Calu3 (cell line): Measurements from ENCODE around the gene TIMM17A. TPM values are rescaled to one million over a fixed set of nuclear protein-coding genes. Genes with fewer than 3 reads are reported as not detected.

Experiments used
- BruUV-seq: library from RNA; stranded (reverse); fragments of 400-500 nt; replicated peaks from 2 replicates; lab custom pipeline; 2021; lab: Mats Ljungman, UMichigan
- CTCF ChIA-PET: fragments of 300-600 bp; sonication (Branson Sonifier 250); formaldehyde crosslinking; loops from one replicate; lab custom pipeline; 2022; ENCODE audit warnings: antibody characterized with exemption; lab: Charles Lee
- DNase-seq: peaks from one replicate; pipeline ENCODE4 v3.0.0; 2022
- H3K27ac Mint-ChIP-seq: one replicate; pipeline ENCODE4 v1.8.0; 2022; ENCODE audit warnings: mixed read lengths; ENCODE audit not compliant: unreplicated experiment
- H3K27me3 Mint-ChIP-seq: one replicate; pipeline ENCODE4 v1.8.0; 2022; ENCODE audit warnings: mixed read lengths; ENCODE audit not compliant: unreplicated experiment
- H3K36me3 Mint-ChIP-seq: one replicate; pipeline ENCODE4 v1.8.0; 2022; ENCODE audit warnings: mild to moderate bottlenecking, moderate library complexity, mixed read lengths; ENCODE audit not compliant: insufficient read depth, unreplicated experiment
- H3K4me1 Mint-ChIP-seq: one replicate; pipeline ENCODE4 v1.8.0; 2022; ENCODE audit warnings: mild to moderate bottlenecking, low read depth, mixed read lengths; ENCODE audit not compliant: unreplicated experiment
- H3K4me3 Mint-ChIP-seq: one replicate; pipeline ENCODE4 v1.8.0; 2022; ENCODE audit warnings: mild to moderate bottlenecking, low read depth, moderate library complexity, mixed read lengths; ENCODE audit not compliant: unreplicated experiment
- H3K9me3 Mint-ChIP-seq: one replicate; pipeline ENCODE4 v1.8.0; 2022; ENCODE audit warnings: low read depth, mixed read lengths; ENCODE audit not compliant: unreplicated experiment
- CTCF ChIP-seq: fragments of 200-600 bp; IDR thresholded peaks from one replicate; pipeline ENCODE4 v1.8.0; 2022; ENCODE audit warnings: antibody characterized with exemption; ENCODE audit not compliant: unreplicated experiment
- intact Hi-C: fragments of 100-400 bp; cut with micrococcal nuclease; formaldehyde crosslinking; loops from one replicate; pipeline ENCODE4 v1.10.0; 2022; ENCODE audit not compliant: unreplicated experiment
- total RNA-seq: library from RNA; stranded (reverse); gene quantifications from 2 replicates; pipeline ENCODE4 v1.2.3, GENCODE V29; 2022

Gene TIMM17A
- total RNA-seq, 1 experiment from 2014 or later: 85.3 TPM

- no TSS peak for BruUV-seq
- Mint-ChIP-seq H3K27ac (peak overlapping the region; percentile 33), H3K4me3 (peak overlapping the region; percentile 96), H3K27me3 (no peaks in the 10 kb centered on the region), H3K4me1 (peaks cover 9% of the 10 kb centered on the region), H3K36me3 (peaks cover 26% of the 10 kb centered on the region), H3K9me3 (no peaks in the 10 kb centered on the region)
- DNase-seq: peak; percentile 79
- CTCF ChIA-PET: interaction anchor here (0.6 to 2.0 kb wide), 4 partner anchors 18 to 207 kb away, joined by 3 to 10 read pairs (median 4); partner anchors contain the start of gene IPO9
- intact Hi-C loops: loop anchor here (5.0 kb wide), 1 partner anchor 270 kb away; no protein-coding TSS in a partner anchor
- TF ChIP-seq CTCF: no peak
These were observed 26.8 kb downstream of the TIMM17A start for GRCh38 chr1:201982082-201982622.

DNA sequence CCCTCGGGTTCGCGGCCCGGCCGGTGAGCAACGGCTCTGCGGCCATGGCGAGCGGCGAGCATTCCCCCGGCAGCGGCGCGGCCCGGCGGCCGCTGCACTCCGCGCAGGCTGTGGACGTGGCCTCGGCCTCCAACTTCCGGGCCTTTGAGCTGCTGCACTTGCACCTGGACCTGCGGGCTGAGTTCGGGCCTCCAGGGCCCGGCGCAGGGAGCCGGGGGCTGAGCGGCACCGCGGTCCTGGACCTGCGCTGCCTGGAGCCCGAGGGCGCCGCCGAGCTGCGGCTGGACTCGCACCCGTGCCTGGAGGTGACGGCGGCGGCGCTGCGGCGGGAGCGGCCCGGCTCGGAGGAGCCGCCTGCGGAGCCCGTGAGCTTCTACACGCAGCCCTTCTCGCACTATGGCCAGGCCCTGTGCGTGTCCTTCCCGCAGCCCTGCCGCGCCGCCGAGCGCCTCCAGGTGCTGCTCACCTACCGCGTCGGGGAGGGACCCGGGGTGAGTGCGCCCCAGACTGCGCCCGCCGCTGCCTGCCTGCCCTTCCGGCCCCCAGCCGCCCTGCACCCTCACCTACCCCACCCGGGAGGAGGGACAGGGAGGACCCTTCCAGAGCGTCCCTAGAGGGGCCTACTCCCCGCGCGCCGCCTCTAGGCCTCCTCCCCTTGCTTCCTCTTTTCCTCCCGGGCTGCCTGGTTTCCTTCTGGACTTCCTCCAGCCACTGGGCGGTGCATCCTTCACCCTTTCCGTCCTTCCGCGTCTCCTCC, 27.5 kb downstream of the TIMM17A start, which contains the start of gene RNPEP:
Gene RNPEP (plus strand): TSS at position 26 of the 757 bp plus-strand sequence. CDS start 19 bp downstream, at position 45.
- H3K4me1 Mint-ChIP-seq: peaks cover 9% of the 10 kb centered on the region
- TF ChIP-seq CTCF: peak; percentile 12
- peaks cover 26% of the 10 kb centered on the region for H3K36me3 Mint-ChIP-seq
- H3K27me3 Mint-ChIP-seq: no peaks in the 10 kb centered on the region
- H3K4me3 Mint-ChIP-seq: peak within 1 kb of the TSS; percentile 96
- H3K9me3 Mint-ChIP-seq: no peaks in the 10 kb centered on the region
- DNase-seq: peak; percentile 77
- no TSS peak for BruUV-seq
- CTCF ChIA-PET: interaction anchor here (0.6 to 2.0 kb wide), 9 partner anchors 9 to 207 kb away, joined by 3 to 10 read pairs (median 4); partner anchors contain the start of genes ELF3 and IPO9
- intact Hi-C loops: loop anchor here (1.0 to 5.0 kb wide), 2 partner anchors 140 to 270 kb away; partner anchors contain the start of gene GPR37L1
- peak within 1 kb of the TSS; percentile 84 for H3K27ac Mint-ChIP-seq

DNA sequence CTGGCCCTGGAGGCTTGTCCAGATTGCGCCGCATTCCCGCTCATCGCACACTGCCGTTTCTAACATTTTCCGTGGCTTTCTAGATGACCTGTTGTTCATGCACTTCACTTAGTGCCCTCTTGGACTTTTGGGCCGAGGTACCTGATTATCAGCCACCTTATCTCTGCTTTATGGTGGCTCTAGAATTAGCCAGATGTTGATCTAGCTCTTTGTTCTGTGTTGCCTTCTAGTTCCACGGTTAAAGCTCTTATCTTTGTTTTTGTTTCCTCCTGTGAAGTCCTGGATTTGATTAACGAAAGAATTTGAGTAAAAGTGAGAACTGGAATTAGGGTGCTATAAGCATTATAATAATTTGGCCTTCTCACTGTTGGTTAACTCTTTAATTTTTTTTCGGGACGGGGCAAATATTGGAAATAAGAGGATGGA, 28.1 kb downstream of the TIMM17A start:
- peaks cover 9% of the 10 kb centered on the region for H3K4me1 Mint-ChIP-seq
- peaks cover 29% of the 10 kb centered on the region for H3K36me3 Mint-ChIP-seq
- no peak for TF ChIP-seq CTCF
- peak overlapping the region; percentile 96 for H3K4me3 Mint-ChIP-seq
- H3K9me3 Mint-ChIP-seq: no peaks in the 10 kb centered on the region
- peak overlapping the region; percentile 84 for H3K27ac Mint-ChIP-seq
- H3K27me3 Mint-ChIP-seq: no peaks in the 10 kb centered on the region
- no peak for DNase-seq
- intact Hi-C loops: loop anchor here (1.0 to 5.0 kb wide), 2 partner anchors 139 to 271 kb away; partner anchors contain the start of gene GPR37L1
- CTCF ChIA-PET: interaction anchor here (0.8 to 2.0 kb wide), 7 partner anchors 8 to 206 kb away, joined by 3 to 10 read pairs (median 4); partner anchors contain the start of gene ELF3
- BruUV-seq: no TSS peak

GRCh38 chr1:201984446-201984845, 29.1 kb downstream of the TIMM17A start:
- no peaks in the 10 kb centered on the region for H3K27me3 Mint-ChIP-seq
- no peaks in the 10 kb centered on the region for H3K9me3 Mint-ChIP-seq
- intact Hi-C loops: loop anchor here (5.0 kb wide), 1 partner anchor 272 kb away; no protein-coding TSS in a partner anchor
- peaks cover 9% of the 10 kb centered on the region for H3K4me1 Mint-ChIP-seq
- BruUV-seq: no TSS peak
- CTCF ChIA-PET: interaction anchor here (0.9 to 1.3 kb wide), 2 partner anchors 15 to 24 kb away, joined by 3 read pairs; no protein-coding TSS in a partner anchor
- H3K4me3 Mint-ChIP-seq: peak overlapping the region; percentile 96
- H3K36me3 Mint-ChIP-seq: peaks cover 35% of the 10 kb centered on the region
- no peak for DNase-seq
- H3K27ac Mint-ChIP-seq: no peak overlapping the region
- no peak for TF ChIP-seq CTCF
